Kasumi-1 (cell line): ENCODE data around the gene CDH16.
"Not testable (repeated sequence)": the region's sequence is repeated elsewhere in the genome, so short reads cannot be mapped to it uniquely, and the experiment has no call there.

ENCODE experiments used
- DNase-seq, 2 experiments: peaks; one replicate each; lab custom pipeline; 2025; lab: John Stamatoyannopoulos, UW

The CDH16 gene

GRCh38 chr16:66918803-66919568 lies at the start of gene CDH16:
Gene CDH16, minus strand, starts transcription at chr16:66918885. Its CDS starts 820 bp downstream, at chr16:66918065.
- DNase-seq = no peak

- no peak for DNase-seq
Observed at GRCh38 chr16:66964049-66964448, 45.4 kb upstream of the CDH16 start.

- DNase-seq = peak in 1 of 2 experiments; percentile 10
Observed at GRCh38 chr16:66961914-66962313, 43.2 kb upstream of the CDH16 start.

GRCh38 chr16:66961065-66961744 lies 42.5 kb upstream of the CDH16 start, which contains the start of gene CES3:
Gene CES3, plus strand, starts transcription at chr16:66961266. Its CDS starts 42 bp downstream, at chr16:66961308.
- peak; percentile 96 to 97 for DNase-seq

- no peak for DNase-seq
Observed at GRCh38 chr16:66960270-66960669, 41.6 kb upstream of the CDH16 start.

GRCh38 chr16:66959704-66960161 lies 41.0 kb upstream of the CDH16 start:
- no peak for DNase-seq

- no peak for DNase-seq
Observed at GRCh38 chr16:66958857-66959703, 40.4 kb upstream of the CDH16 start.

GRCh38 chr16:66956154-66956457 lies 37.4 kb upstream of the CDH16 start:
- not testable (repeated sequence) for DNase-seq

GRCh38 chr16:66955363-66956153 lies 36.9 kb upstream of the CDH16 start:
- not testable (repeated sequence) for DNase-seq

- peak; percentile 82 to 94 for DNase-seq
Observed at GRCh38 chr16:66954097-66954659, 35.5 kb upstream of the CDH16 start.

- no peak for DNase-seq
Observed at GRCh38 chr16:66953462-66954096, 34.9 kb upstream of the CDH16 start.

- DNase-seq = no peak
Observed at GRCh38 chr16:66952430-66953110, 33.9 kb upstream of the CDH16 start.

- DNase-seq = no peak
Observed at GRCh38 chr16:66950971-66951790, 32.5 kb upstream of the CDH16 start.

GRCh38 chr16:66950437-66950836 lies 31.8 kb upstream of the CDH16 start:
- DNase-seq = no peak

- no peak for DNase-seq
Observed at GRCh38 chr16:66949472-66949871, 30.8 kb upstream of the CDH16 start.

GRCh38 chr16:66948837-66949225 lies 30.1 kb upstream of the CDH16 start:
- no peak for DNase-seq

GRCh38 chr16:66948134-66948836 lies 29.6 kb upstream of the CDH16 start:
- DNase-seq = peak in 1 of 2 experiments; percentile 14

- DNase-seq = peak; percentile 86 to 91
Observed at GRCh38 chr16:66947302-66948065, 28.8 kb upstream of the CDH16 start.
